Ectodermal cell (in vitro differentiated cells): ENCODE results near the gene RPN1.
A peak's percentile ranks its signal among the peaks of the same experiment; 100 is the strongest.
"Not testable (repeated sequence)": the region's sequence is repeated elsewhere in the genome, so short reads cannot be mapped to it uniquely, and the experiment has no call there.

Source experiments
- H3K27ac ChIP-seq: 2 replicates; pipeline ENCODE4 v1.7.0; 2013; ENCODE audit warnings: mild to moderate bottlenecking, low read depth, low read length; ENCODE audit not compliant: insufficient read depth, poor library complexity, severe bottlenecking
- H3K27me3 ChIP-seq: 2 replicates; pipeline ENCODE4 v1.7.0; 2013; ENCODE audit warnings: mild to moderate bottlenecking, low read length; ENCODE audit not compliant: insufficient read depth, control insufficient read depth, poor library complexity, severe bottlenecking
- H3K36me3 ChIP-seq: one replicate; pipeline ENCODE4 v1.7.0; 2013; ENCODE audit warnings: low read length; ENCODE audit not compliant: control insufficient read depth, insufficient read depth
- H3K4me1 ChIP-seq: one replicate; pipeline ENCODE4 v1.7.0; 2013; ENCODE audit warnings: low read length; ENCODE audit not compliant: control insufficient read depth, insufficient read depth
- H3K4me3 ChIP-seq: 2 replicates; pipeline ENCODE4 v1.7.0; 2013; ENCODE audit warnings: low read depth, low read length, control low read depth; ENCODE audit not compliant: insufficient read depth
- H3K9me3 ChIP-seq: 2 replicates; pipeline ENCODE4 v1.7.0; 2013; ENCODE audit warnings: mild to moderate bottlenecking, low read length, moderate library complexity; ENCODE audit not compliant: control insufficient read depth
- WGBS, 2 experiments: methylation state at CpG; one replicate each; pipeline ENCODE4 v1.1.7; 2013; ENCODE audit warnings: missing lambda C conversion rate in 2 of 2; 5-methylcytosine and 5-hydroxymethylcytosine counted together

The RPN1 gene

DNA sequence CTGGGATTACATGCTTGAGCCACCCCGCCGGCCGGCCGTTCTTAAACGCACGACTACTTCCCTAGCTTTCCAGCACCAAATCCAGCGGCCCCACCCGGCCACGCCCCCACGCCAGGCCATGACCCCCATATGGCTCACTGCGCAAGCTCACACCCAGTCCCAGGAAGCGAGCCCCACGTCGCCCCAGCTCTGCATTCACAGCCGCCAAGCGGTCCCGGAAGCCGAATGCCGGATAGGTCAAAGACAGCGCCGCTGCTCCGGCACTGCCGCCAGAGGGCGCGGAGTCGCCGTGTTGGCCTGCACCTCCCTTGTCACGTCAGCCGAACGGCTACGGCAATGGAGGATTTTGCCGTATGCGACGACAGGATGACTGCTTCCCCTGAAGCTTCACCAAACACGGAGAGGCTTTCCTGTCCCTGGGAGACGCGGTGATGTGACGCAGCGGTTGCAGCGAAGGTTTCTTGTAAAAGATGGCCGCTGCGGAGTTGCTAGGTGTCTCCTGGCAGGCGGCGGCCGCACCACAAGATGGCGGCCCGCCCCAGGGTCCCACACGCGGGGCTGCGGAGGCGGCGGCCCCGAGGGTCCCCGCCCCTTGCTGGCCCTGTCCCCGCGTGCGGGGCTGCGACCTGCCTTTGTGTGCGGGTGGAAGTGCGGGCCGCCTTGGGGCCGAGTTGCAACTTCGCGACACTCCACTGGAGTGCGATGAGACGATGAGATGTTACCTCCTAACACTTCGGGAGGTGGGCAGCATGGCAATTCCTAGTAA lies 30.2 kb upstream of the RPN1 start:
- H3K36me3 ChIP-seq: no peaks in the 10 kb centered on the region
- H3K9me3 ChIP-seq: no peaks in the 10 kb centered on the region
- peak overlapping the region; percentile 100 for H3K27ac ChIP-seq
- no peaks in the 10 kb centered on the region for H3K27me3 ChIP-seq
- H3K4me3 ChIP-seq: peak overlapping the region; percentile 50
- WGBS, 2 experiments: 1% methylated on average over 67 of the region's 67 CpGs
- H3K4me1 ChIP-seq: no peaks in the 10 kb centered on the region

DNA sequence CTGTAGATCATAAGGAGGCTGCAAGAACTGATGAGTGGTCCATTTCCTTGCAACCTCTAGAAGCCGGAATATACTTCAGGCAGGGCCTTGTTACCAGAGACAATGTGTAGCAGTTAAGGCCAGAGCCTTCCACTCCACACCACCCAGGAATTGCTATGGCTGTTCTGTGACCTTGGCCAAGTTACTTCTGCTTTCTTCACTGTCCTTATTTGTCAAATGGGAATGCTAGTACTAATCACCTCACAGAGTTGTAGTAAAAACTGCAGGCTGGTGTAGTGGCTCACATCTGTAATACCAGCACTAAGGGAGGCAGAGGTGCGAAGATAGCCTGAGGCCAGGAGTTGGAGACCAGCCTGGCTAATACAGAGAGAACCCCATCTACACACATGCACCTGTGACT lies 28.7 kb upstream of the RPN1 start:
- no peak overlapping the region for H3K4me3 ChIP-seq
- WGBS, 2 experiments: 92 to 100% methylated on average over 2 of the region's 2 CpGs
- no peaks in the 10 kb centered on the region for H3K27me3 ChIP-seq
- no peaks in the 10 kb centered on the region for H3K9me3 ChIP-seq
- no peak overlapping the region for H3K27ac ChIP-seq
- H3K4me1 ChIP-seq: no peaks in the 10 kb centered on the region
- H3K36me3 ChIP-seq: no peaks in the 10 kb centered on the region

DNA sequence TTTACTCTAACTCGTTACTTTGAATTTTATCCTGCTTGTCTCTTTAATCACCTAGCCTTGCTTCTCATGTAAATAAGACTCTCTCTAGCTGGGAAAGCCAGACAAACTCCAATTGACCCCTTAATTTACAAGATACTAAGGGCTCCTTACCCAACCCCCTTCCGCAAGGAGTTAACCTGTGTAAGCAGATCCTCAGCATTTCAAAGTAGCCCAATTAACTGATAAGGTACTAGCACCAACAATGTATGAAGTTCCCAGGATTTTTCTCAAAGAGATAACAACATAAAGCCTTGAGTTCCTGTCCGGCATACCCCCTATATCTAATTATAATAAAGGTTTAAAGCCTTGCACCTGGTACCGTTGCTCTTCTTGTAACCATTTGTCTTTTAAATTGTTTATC lies 25.2 kb upstream of the RPN1 start:
- WGBS, 2 experiments: 35 to 38% methylated on average over 4 of the region's 4 CpGs
- H3K9me3 ChIP-seq, H3K36me3 ChIP-seq, H3K4me3 ChIP-seq, H3K4me1 ChIP-seq, H3K27me3 ChIP-seq, H3K27ac ChIP-seq: not testable (repeated sequence)

DNA sequence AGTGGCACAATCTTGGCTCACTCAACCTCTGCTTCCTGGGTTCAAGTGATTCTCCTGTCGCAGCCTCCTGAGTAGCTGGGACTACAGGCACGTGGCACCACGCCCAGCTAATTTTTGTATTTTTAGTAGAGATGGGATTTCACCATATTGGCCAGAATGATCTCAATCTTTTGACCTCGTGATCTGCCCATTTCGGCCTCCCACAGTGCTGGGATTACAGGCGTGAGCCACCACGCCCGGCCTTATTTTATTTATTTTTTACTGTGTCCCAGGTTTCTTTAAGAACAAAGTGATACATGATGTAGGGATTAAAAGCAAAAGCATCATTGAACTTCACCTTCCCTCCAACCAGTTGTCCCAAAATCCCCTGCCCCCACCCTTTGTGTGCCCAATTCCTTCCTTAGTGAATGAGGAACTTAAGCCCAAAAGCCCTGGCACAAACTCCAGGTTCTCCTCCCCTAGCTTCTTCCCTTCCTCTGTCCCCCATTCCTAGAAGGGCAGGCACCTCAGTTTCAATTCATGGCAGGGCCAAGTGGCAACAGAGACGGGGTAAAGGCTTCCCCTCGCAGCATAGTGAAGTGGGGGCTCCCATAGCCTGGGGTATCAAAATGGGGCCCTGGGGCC lies 23.7 kb upstream of the RPN1 start:
- WGBS, 2 experiments: 92 to 95% methylated on average over 10 of the region's 10 CpGs
- no peaks in the 10 kb centered on the region for H3K36me3 ChIP-seq
- no peaks in the 10 kb centered on the region for H3K27me3 ChIP-seq
- no peaks in the 10 kb centered on the region for H3K9me3 ChIP-seq
- H3K4me3 ChIP-seq: no peak overlapping the region
- no peaks in the 10 kb centered on the region for H3K4me1 ChIP-seq
- H3K27ac ChIP-seq: no peak overlapping the region

DNA sequence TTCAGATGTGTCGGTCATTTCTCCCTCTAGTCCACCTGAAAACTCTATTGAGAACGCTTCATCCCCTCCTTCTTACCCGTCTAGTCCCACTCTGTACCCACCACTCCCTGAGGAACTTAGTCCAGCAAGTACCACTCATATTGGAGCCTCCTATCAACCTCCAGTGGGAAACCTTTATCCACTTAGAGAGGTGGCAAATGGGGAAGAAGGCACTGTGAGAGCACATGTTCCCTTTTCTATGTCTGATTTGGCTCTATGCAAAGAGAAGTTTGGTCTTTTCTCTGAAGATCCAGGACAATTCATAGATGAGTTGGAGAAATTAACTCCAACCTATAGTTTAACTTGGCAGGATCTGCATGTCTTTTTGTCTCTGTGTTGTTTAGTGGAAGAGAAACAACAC lies 17.0 kb upstream of the RPN1 start:
- Histone ChIP-seq H3K27ac (no peak overlapping the region), H3K9me3 (no peaks in the 10 kb centered on the region), H3K4me1 (no peaks in the 10 kb centered on the region), H3K36me3 (no peaks in the 10 kb centered on the region), H3K4me3 (no peak overlapping the region), H3K27me3 (no peaks in the 10 kb centered on the region)
- WGBS, 2 experiments: 88 to 91% methylated on average over 3 of the region's 3 CpGs

DNA sequence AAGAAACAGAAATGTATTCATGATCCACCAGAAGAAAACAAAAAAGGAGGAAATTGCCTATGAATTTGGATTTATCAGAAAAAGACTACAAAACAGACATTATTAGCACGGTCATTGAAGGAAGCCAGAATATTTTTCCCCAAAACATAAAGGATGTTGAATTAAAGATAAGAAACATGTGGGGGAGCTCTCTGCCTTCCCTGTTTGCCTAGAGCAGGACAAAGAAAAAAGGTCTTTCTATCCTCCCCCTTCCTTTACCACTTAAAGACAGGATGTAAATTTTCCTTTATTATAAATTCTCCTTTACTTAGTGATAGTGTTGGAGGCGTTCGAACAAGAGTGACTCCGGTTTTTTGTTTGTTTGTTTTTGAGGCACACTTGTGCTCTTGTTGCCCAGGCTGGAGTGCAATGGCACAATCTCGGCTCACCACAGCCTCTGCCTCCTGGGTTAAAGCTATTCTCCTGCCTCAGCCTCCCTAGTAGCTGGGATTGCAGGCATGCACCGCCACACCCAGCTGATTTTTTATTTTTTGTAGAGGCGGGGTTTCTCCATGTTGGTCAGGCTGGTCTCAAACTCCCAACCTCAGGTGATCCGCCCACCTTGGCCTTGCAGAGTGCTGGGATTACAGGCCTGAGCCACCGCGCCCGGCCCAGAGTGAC lies 14.9 kb upstream of the RPN1 start:
- Histone ChIP-seq H3K4me1 (no peaks in the 10 kb centered on the region), H3K27me3 (no peaks in the 10 kb centered on the region), H3K9me3 (no peaks in the 10 kb centered on the region), H3K27ac (no peak overlapping the region), H3K36me3 (no peaks in the 10 kb centered on the region), H3K4me3 (no peak overlapping the region)
- 90 to 92% methylated on average over 10 to 11 of the region's 11 CpGs for WGBS, 2 experiments

DNA sequence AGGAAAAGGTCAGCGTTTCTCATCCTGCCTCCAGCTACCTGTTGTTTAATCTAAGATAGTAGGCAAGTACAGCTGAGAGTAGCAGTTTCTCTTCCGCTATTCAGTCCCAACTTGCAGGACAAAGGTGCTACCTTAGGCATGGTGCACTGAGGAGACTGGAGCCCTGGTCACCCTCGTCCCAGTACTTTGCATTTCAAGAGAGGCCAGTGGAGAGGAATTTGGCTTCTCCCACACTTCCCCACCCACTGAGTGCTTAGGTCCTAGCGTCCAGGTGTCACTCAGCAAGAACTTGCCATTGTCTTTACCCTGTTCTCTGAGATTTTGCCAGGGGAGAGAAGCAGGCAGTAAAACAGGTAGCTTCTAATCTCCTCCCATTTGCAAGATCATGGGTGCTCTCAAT lies 12.5 kb upstream of the RPN1 start:
- Histone ChIP-seq H3K27ac (no peak overlapping the region), H3K4me1 (no peaks in the 10 kb centered on the region), H3K36me3 (no peaks in the 10 kb centered on the region), H3K9me3 (no peaks in the 10 kb centered on the region), H3K4me3 (no peak overlapping the region), H3K27me3 (no peaks in the 10 kb centered on the region)
- 47 to 54% methylated on average over 4 of the region's 4 CpGs for WGBS, 2 experiments

DNA sequence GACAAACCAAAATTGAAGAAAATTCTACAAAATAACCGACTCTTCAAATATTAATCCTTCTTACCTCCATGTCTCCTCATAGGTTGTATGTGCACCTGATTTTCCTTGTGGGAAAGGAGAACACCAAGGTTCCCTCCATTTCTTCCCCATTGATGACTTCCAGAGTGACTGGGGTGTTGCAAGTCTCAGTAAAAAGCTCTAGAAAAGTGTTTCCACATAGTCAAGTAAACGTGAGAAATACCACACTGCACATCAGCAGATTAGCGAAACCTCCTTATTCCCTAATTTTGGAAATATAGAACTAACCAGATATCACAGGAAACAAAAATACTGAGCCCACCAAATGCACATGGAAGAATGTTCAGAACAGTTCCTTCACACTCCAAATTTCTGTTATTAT lies 4.9 kb upstream of the RPN1 start:
- WGBS, 2 experiments: 86% methylated on average over 3 of the region's 3 CpGs
- no peaks in the 10 kb centered on the region for H3K4me1 ChIP-seq
- H3K9me3 ChIP-seq: no peaks in the 10 kb centered on the region
- no peaks in the 10 kb centered on the region for H3K36me3 ChIP-seq
- H3K4me3 ChIP-seq: no peak overlapping the region
- no peaks in the 10 kb centered on the region for H3K27me3 ChIP-seq
- no peak overlapping the region for H3K27ac ChIP-seq

DNA sequence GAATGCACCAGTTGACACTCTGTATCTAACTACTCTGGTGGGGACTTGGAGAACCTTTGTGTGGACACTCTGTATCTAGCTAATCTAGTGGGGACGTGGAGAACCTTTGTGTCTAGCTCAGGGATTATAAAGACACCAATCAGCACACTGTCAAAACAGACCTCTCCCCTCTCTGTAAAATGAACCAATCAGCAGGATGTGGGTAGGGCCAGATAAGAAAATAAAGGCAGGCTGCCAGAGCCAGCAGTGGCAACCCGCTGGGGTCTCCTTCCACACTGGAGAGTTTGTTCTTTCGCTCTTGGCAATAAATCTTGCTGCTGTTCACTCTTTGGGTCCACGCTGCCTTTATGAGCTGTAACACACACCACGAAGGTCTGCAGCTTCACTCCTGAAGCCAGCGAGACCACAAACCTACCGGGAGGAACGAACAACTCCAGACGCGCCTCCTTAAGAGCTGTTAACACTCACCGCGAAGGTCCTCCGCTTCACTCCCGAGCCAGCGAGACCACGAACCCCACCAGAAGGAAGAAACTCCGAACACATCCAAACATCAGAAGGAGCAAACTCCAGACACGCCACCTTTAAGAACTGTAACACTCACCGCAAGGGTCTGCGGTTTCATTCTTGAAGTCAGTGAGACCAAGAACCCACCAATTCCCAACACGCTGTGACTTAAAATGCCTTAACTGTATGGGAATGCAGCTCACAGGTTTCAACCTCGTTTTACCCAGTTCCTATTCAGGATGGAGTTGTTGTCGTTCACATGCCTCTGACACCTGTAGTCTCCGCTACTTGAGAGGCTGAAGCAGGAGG lies 3.6 kb upstream of the RPN1 start:
- not testable (repeated sequence) for H3K9me3 ChIP-seq, H3K4me1 ChIP-seq, H3K36me3 ChIP-seq, H3K27me3 ChIP-seq, H3K27ac ChIP-seq, H3K4me3 ChIP-seq
- WGBS, 2 experiments: 89 to 91% methylated on average over 24 of the region's 24 CpGs
